EH (cell line): Measurements from ENCODE around the gene TOM1.

ENCODE experiments used
- DNase-seq: peaks from one replicate; pipeline ENCODE4 v3.0.0-alpha.2; 2015; ENCODE audit warnings: low read depth

TOM1 gene

GRCh38 chr22:35324067-35324466, 24.4 kb downstream of the TOM1 start:
- no peak for DNase-seq

- DNase-seq, result no peak
Observed at GRCh38 chr22:35324762-35325161, 25.1 kb downstream of the TOM1 start.

GRCh38 chr22:35325209-35325608, 25.5 kb downstream of the TOM1 start:
- DNase-seq, result no peak

- DNase-seq, result no peak
Observed at GRCh38 chr22:35326854-35327562, 27.3 kb downstream of the TOM1 start.

GRCh38 chr22:35327690-35328471, 28.2 kb downstream of the TOM1 start:
- no peak for DNase-seq

GRCh38 chr22:35328472-35328885, 28.8 kb downstream of the TOM1 start:
- no peak for DNase-seq

GRCh38 chr22:35329114-35329847, 29.6 kb downstream of the TOM1 start:
- no peak for DNase-seq

GRCh38 chr22:35330258-35330861, 30.7 kb downstream of the TOM1 start:
- DNase-seq, result peak; percentile 87

- no peak for DNase-seq
Observed at GRCh38 chr22:35332278-35332677, 32.6 kb downstream of the TOM1 start.

- no peak for DNase-seq
Observed at GRCh38 chr22:35333220-35333619, 33.5 kb downstream of the TOM1 start.

- no peak for DNase-seq
Observed at GRCh38 chr22:35334004-35334403, 34.3 kb downstream of the TOM1 start.

GRCh38 chr22:35335468-35335867, 35.8 kb downstream of the TOM1 start:
- peak; percentile 16 for DNase-seq

GRCh38 chr22:35335936-35336781, 36.5 kb downstream of the TOM1 start:
- DNase-seq, result peak; percentile 35

GRCh38 chr22:35337932-35338331, 38.2 kb downstream of the TOM1 start:
- DNase-seq, result no peak

GRCh38 chr22:35341090-35341874, 41.6 kb downstream of the TOM1 start:
- no peak for DNase-seq

- no peak for DNase-seq
Observed at GRCh38 chr22:35342390-35342789, 42.7 kb downstream of the TOM1 start.

GRCh38 chr22:35343664-35344550, 44.2 kb downstream of the TOM1 start:
- DNase-seq, result no peak

- no peak for DNase-seq
Observed at GRCh38 chr22:35344956-35345690, 45.4 kb downstream of the TOM1 start.
